Keratinocyte (primary cell): ENCODE data around the gene TSPAN17.

ENCODE experiments used
- CTCF ChIP-seq, 3 experiments: IDR thresholded peaks in 1 of 3; conservative IDR thresholded peaks in 1 of 3; optimal IDR thresholded peaks in 1 of 3; 2 replicates in 2 of 3; 3 replicates in 1 of 3; pipeline versions ENCODE3 to v1.5.1; 2011; ENCODE audit warnings: low read length in 3 of 3, mild to moderate bottlenecking in 3 of 3, moderate library complexity in 2 of 3, control low read depth in 1 of 3, inconsistent platforms in 1 of 3; ENCODE audit not compliant: insufficient read depth in 2 of 3; ENCODE audit errors: extremely low read depth in 1 of 3
- EZH2 ChIP-seq: IDR thresholded peaks from one replicate; pipeline ENCODE4 v1.6.1; 2012; ENCODE audit warnings: inconsistent platforms, mild to moderate bottlenecking, low read length, moderate library complexity

DNA sequence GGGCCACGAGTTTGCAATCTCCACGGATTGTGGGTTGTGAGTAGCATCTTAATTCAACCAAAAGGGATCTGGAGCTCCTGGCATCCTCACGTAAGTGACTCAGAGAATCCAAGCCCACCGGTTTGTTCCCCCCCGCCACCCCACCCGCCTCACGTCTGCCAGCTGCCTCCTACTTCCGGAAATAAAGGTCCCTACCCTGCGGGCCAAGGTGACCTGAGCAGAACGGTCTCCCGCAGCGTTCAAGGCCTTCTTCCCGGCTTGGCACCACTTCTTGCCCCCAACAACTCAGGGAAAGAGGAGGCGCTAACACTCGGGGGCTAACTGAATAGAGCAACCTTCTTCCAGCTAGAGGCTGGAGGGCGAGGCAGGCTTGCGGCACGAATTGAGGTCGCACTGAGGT is 28.5 kb upstream of the TSPAN17 start:
- TF ChIP-seq CTCF (optimal IDR thresholded peaks at IDR 0.05 in 1 of 3, IDR thresholded peaks at IDR 0.05 in 1 of 3, conservative IDR thresholded peaks at IDR 0.05 in 1 of 3; ENCODE audit: extremely low read depth in 1 of 3, insufficient read depth in 2 of 3, low read length in 3 of 3) (no peak), EZH2 (no peak)
